Ecto neural progenitor cell (in vitro differentiated cells): ENCODE data around the gene CCDC187.

ENCODE experiments used
- DNase-seq: peaks from one replicate; pipeline ENCODE4 v3.0.0-alpha.2; 2018; ENCODE audit warnings: low spot score

The CCDC187 gene

GRCh38 chr9:136311051-136312008 lies 7.4 kb upstream of the CCDC187 start:
- DNase-seq = no peak

GRCh38 chr9:136310273-136311030 lies 6.6 kb upstream of the CCDC187 start:
- no peak for DNase-seq

- no peak for DNase-seq
Measured at GRCh38 chr9:136309806-136310220, 5.9 kb upstream of the CCDC187 start.

- no peak for DNase-seq
Measured at GRCh38 chr9:136309101-136309801, 5.4 kb upstream of the CCDC187 start.

GRCh38 chr9:136308702-136309053 lies 4.8 kb upstream of the CCDC187 start:
- DNase-seq = no peak

GRCh38 chr9:136308006-136308701 lies 4.3 kb upstream of the CCDC187 start:
- no peak for DNase-seq

- no peak for DNase-seq
Measured at GRCh38 chr9:136307215-136307750, 3.4 kb upstream of the CCDC187 start.

- no peak for DNase-seq
Measured at GRCh38 chr9:136306211-136307208, 2.6 kb upstream of the CCDC187 start.

- no peak for DNase-seq
Measured at GRCh38 chr9:136305804-136306203, 1.9 kb upstream of the CCDC187 start.

- no peak for DNase-seq
Measured at GRCh38 chr9:136304981-136305380, 1.1 kb upstream of the CCDC187 start.

GRCh38 chr9:136304456-136304855 lies 562 bp upstream of the CCDC187 start:
- DNase-seq = no peak

- DNase-seq = no peak
Measured at GRCh38 chr9:136303066-136303824, 649 bp downstream of the CCDC187 start.

- DNase-seq = no peak
Measured at GRCh38 chr9:136302527-136302926, 1.4 kb downstream of the CCDC187 start.

GRCh38 chr9:136300866-136301265 lies 3.0 kb downstream of the CCDC187 start:
- DNase-seq = no peak

- DNase-seq = no peak
Measured at GRCh38 chr9:136300016-136300545, 3.8 kb downstream of the CCDC187 start.

GRCh38 chr9:136299541-136299940 lies 4.4 kb downstream of the CCDC187 start:
- no peak for DNase-seq

GRCh38 chr9:136299116-136299515 lies 4.8 kb downstream of the CCDC187 start:
- no peak for DNase-seq

- DNase-seq = no peak
Measured at GRCh38 chr9:136297766-136298735, 5.8 kb downstream of the CCDC187 start.
